VCaP (cell line): ENCODE results near the gene NPIPB6.
"Not testable (repeated sequence)": the region's sequence is repeated elsewhere in the genome, so short reads cannot be mapped to it uniquely, and the experiment has no call there.

Source experiments
- H3K27ac ChIP-seq: fragments of 450-650 bp; 2 replicates; pipeline ENCODE4 v1.5.1; 2017

The NPIPB6 gene

GRCh38 chr16:28363408-28363807 is at the start of gene NPIPB6:
NPIPB6 (minus strand) TSS chr16:28363508; CDS start chr16:28362822, 686 bp downstream.
- not testable (repeated sequence) for H3K27ac ChIP-seq

- H3K27ac ChIP-seq = not testable (repeated sequence)
Measured at GRCh38 chr16:28403220-28404072, 40.1 kb upstream of the NPIPB6 start, which contains the start of gene EIF3CL. EIF3CL (minus strand) TSS chr16:28403841; CDS start chr16:28403618, 223 bp downstream.

- not testable (repeated sequence) for H3K27ac ChIP-seq
Measured at GRCh38 chr16:28392054-28392453, 28.7 kb upstream of the NPIPB6 start.

DNA sequence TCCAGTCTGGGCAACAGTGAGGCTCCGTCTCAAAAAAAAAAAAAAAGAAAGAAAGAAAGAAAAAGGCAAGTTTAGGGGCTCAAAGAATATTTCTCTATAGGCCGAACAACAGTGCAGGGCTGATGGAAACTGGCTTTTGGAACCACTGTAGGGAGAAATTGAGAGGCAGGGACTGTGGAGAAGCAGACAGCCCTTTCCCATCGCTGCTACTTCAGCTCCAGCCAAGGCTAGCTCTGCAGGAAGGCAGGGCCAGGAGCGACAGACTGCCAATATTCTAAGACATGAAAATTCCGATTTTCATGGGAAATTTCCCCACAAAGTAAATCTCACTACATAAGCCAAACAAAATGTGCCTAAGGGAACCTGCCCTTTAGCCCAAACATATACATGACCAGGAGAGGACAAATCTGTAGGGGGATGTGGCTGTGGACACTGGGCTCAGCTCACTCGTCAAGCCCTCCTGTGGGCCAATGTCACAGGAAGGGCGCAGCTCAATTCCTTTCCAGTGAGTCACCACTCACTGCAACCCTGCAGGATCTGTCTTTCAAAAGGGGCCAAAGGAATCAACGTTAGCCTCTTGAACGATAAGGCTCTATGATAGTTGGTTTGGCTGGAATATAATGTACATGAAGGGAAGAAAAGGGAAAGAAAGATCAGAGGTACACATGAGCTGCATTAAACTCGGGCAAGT is 19.0 kb upstream of the NPIPB6 start:
- H3K27ac ChIP-seq = not testable (repeated sequence)

- not testable (repeated sequence) for H3K27ac ChIP-seq
Measured at GRCh38 chr16:28377822-28378221, 14.5 kb upstream of the NPIPB6 start.

- not testable (repeated sequence) for H3K27ac ChIP-seq
Measured at GRCh38 chr16:28377108-28377625, 13.9 kb upstream of the NPIPB6 start.

GRCh38 chr16:28375115-28375514 is 11.8 kb upstream of the NPIPB6 start:
- H3K27ac ChIP-seq = not testable (repeated sequence)

- H3K27ac ChIP-seq = not testable (repeated sequence)
Measured at GRCh38 chr16:28374281-28374680, 11.0 kb upstream of the NPIPB6 start.

DNA sequence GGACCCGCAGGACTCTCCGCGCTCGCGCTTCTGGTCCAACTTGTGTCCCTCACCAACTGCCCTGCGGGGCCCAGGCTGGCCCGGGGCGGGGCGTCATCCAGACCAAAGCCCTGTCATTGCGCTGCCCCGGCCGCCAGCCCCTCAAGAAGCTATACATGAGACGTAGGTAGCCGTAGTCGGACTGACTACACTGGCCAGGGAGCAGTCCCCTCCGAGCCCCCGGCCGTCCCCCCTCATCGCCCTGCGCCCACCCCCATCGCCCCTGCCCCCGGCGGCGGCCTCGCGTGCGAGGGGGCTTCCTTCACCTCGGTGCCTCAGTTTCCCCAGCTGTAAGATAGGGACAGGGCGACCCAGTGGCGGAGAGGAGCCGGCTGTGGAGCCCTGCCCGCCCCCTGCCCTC is 4.6 kb upstream of the NPIPB6 start:
- H3K27ac ChIP-seq = not testable (repeated sequence)

DNA sequence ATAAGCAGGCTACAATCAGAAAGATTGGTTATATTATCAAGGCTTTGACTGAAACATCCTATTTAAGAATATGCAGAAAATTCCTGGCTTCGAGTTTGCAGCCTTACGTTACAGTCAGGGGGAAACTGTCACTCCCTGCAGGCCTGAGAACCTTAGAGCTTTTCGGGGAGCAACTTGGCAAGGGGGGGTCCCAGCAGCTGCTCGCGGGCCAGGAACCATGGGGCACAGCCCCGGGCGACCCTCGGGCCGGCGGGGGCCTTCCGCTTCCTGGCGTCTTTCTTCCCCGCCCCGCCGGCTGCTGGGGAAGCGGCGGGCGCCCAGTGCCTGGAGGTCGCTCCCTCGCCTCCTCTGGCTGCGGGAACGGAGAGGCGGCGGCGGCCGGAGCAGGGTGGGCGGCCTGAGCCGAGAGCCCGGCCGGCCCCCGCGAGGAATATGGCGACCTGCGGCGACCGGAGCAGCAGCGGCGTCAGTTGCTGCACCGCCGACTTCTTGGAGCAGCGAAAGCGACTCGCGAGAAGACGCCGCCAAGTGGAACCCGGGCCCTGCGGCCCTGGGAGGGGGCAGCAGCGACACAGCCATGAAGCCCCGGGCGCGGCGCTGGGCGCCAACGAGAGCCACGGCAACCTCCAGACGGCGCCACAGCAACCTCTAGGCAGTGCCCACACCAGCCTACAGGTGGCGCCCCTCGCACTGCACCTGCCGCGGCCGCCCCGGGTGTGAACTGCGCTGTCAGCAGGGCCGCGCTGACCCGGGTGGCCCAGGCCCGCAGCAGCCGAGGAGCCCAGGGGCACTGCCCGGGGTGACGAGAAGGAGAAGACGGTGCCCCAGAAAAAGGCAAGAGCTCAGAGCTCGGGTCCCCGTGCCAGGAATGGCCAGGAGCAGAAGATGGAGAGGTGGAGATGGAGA is 1.2 kb upstream of the NPIPB6 start:
- H3K27ac ChIP-seq = not testable (repeated sequence)

DNA sequence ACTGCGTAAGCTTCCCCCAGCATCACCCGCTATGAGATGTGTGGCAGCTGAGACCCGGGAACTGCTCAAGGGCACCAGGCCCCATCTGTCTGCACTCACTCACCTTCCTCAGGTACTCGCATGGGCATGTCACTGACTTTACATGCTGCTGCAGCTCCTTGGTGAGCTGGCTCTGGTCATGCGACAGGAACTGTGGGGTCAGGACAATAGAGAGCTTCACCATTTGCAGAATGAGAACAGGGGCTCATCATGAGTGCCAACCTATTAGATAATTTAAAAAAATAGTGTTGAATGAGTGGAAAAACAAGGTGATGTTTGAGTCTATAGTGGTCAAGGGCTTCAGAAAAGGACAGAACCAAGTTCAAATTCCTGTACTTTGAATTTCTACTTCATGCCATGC is 708 bp downstream of the NPIPB6 start:
- not testable (repeated sequence) for H3K27ac ChIP-seq

DNA sequence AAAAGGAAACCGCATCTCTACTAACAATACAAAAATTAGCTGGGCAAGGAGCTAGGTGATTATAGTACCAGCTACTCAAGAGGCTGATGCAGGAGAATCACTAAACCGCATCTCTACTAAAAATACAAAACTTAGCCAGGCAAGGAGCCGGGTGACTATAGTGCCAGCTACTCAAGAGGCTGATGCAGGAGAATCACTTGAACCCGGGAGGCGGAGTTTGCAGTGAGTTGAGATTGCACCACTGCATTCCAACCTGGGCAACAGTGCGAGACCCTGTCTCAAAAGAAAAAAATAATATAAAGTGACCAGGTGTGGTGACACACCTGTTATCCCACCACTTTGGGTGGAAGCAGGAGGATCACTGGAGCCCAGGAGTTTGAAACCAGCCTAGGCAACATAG is 25.1 kb downstream of the NPIPB6 start:
- not testable (repeated sequence) for H3K27ac ChIP-seq

GRCh38 chr16:28336940-28337710 is 26.2 kb downstream of the NPIPB6 start:
- H3K27ac ChIP-seq = not testable (repeated sequence)

DNA sequence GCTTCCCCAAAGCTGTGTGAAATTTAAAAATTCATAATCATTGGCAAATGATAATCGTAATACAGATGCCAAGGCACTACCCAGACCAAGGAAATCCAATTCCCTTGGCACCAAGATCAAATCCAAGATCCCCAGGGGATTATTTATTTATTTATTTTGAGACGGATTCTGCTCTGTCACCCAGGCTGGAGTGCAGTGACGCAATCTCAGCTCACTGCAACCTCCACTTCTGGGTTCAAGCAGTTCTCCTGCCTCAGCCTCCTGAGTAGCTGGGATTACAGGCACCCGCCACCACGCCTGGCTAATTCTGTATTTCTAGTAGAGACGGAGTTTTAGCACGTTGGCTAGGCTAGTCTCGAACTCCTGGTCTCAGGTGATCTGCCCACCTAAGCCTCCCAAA is 27.6 kb downstream of the NPIPB6 start:
- H3K27ac ChIP-seq = not testable (repeated sequence)

- not testable (repeated sequence) for H3K27ac ChIP-seq
Measured at GRCh38 chr16:28332632-28333031, 30.7 kb downstream of the NPIPB6 start.

GRCh38 chr16:28330981-28331380 is 32.3 kb downstream of the NPIPB6 start:
- not testable (repeated sequence) for H3K27ac ChIP-seq

- not testable (repeated sequence) for H3K27ac ChIP-seq
Measured at GRCh38 chr16:28330232-28330631, 33.1 kb downstream of the NPIPB6 start.
